Esophagus muscularis mucosa (tissue), 4 donors: Measurements from ENCODE around the gene PAX1. TPM values are rescaled to one million over a fixed set of nuclear protein-coding genes. Genes with fewer than 3 reads are reported as not detected.
A peak's percentile ranks its signal among the peaks of the same experiment; 100 is the strongest.

Experiments
- DNase-seq: peaks from one replicate; pipeline ENCODE4 v3.0.0-alpha.2; 2017; ENCODE audit errors: extremely low spot score
- H3K27ac ChIP-seq, 4 donors: fragments of 200-600 bp; sonication (generic); replicated peaks in 1 of 4; 1 replicate in 3 of 4; 2 replicates in 1 of 4; pipeline ENCODE4 v1.5.1; 2016 to 2019; ENCODE audit warnings: mild to moderate bottlenecking in 1 of 4
- H3K27me3 ChIP-seq, 4 donors: fragments of 200-600 bp; sonication (generic); one replicate each; pipeline versions ENCODE4 v1.5.1 to v1.6.0; 2016 to 2019
- H3K36me3 ChIP-seq, 4 donors: fragments of 200-600 bp; sonication (generic); one replicate each; pipeline ENCODE4 v1.5.1; 2016 to 2019
- H3K4me1 ChIP-seq, 4 donors: fragments of 200-600 bp; sonication (generic); one replicate each; pipeline ENCODE4 v1.5.1; 2016 to 2019
- H3K4me3 ChIP-seq, 4 donors: fragments of 200-600 bp; sonication (generic); 1 replicate in 2 of 4; 2 replicates in 2 of 4; pipeline ENCODE4 v1.5.1; 2016 to 2019; ENCODE audit warnings: mild to moderate bottlenecking in 4 of 4, moderate library complexity in 1 of 4
- H3K9me3 ChIP-seq, 4 donors: fragments of 200-600 bp; sonication (generic); 1 replicate in 3 of 4; 2 replicates in 1 of 4; pipeline ENCODE4 v1.5.1; 2016 to 2019
- EP300 ChIP-seq: sonication (generic); formaldehyde crosslinking; IDR thresholded peaks from one replicate; pipeline ENCODE4 v1.6.1; 2017; ENCODE audit warnings: antibody characterized with exemption
- POLR2A ChIP-seq: fragments of 450-650 bp; IDR thresholded peaks from one replicate; pipeline ENCODE4 v1.6.1; 2017; ENCODE audit warnings: antibody characterized with exemption, moderate library complexity, mild to moderate bottlenecking, low read depth
- POLR2AphosphoS5 ChIP-seq, 2 donors: sonication (generic); formaldehyde crosslinking; IDR thresholded peaks; one replicate each; pipeline ENCODE4 v1.6.1; 2017; ENCODE audit warnings: antibody characterized with exemption in 2 of 2
- WGBS: methylation state at CpG from one replicate; pipeline ENCODE4 v1.1.5; 2018; 5-methylcytosine and 5-hydroxymethylcytosine counted together
- intact Hi-C: fragments of 100-400 bp; cut with DNase I; formaldehyde crosslinking; loops from one replicate; pipeline ENCODE4 v1.15.1; 2023
- total RNA-seq, 4 donors: library from RNA; depleted of rRNA; stranded (reverse); fragments of >200 nt; gene quantifications; one replicate each; pipeline versions ENCODE4 v1.1.0 to v1.2.1, GENCODE V29; 2016
- TF ChIP-seq, protein P1 (sequence below), 3 experiments: fragments of 200-600 bp in 2 of 3; fragments of 450-650 bp in 1 of 3; sonication (generic) in 2 of 3; IDR thresholded peaks; one replicate each; pipeline ENCODE4 v1.5.1; 2017 to 2019; ENCODE audit warnings: antibody characterized with exemption in 3 of 3, mild to moderate bottlenecking in 2 of 3, moderate library complexity in 1 of 3

PAX1 gene
- total RNA-seq, 4 donors from 2014 or later: not detected

- WGBS: 51% methylated on average over 13 of the region's 14 CpGs
- H3K4me1 ChIP-seq: peaks cover 9 to 45% (median 29%) of the 10 kb centered on the region in 4 donors
- no peaks in the 10 kb centered on the region for H3K9me3 ChIP-seq
- TF ChIP-seq, protein P1, sequence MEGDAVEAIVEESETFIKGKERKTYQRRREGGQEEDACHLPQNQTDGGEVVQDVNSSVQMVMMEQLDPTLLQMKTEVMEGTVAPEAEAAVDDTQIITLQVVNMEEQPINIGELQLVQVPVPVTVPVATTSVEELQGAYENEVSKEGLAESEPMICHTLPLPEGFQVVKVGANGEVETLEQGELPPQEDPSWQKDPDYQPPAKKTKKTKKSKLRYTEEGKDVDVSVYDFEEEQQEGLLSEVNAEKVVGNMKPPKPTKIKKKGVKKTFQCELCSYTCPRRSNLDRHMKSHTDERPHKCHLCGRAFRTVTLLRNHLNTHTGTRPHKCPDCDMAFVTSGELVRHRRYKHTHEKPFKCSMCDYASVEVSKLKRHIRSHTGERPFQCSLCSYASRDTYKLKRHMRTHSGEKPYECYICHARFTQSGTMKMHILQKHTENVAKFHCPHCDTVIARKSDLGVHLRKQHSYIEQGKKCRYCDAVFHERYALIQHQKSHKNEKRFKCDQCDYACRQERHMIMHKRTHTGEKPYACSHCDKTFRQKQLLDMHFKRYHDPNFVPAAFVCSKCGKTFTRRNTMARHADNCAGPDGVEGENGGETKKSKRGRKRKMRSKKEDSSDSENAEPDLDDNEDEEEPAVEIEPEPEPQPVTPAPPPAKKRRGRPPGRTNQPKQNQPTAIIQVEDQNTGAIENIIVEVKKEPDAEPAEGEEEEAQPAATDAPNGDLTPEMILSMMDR (IDR thresholded peaks at IDR 0.05): no peak
- TF ChIP-seq POLR2AphosphoS5 (IDR thresholded peaks at IDR 0.05): no peak
- TF ChIP-seq POLR2A: no peak
- TF ChIP-seq EP300: no peak
- intact Hi-C loops: loop anchor here (10.0 kb wide), 1 partner anchor 1613 kb away; no protein-coding TSS in a partner anchor
- H3K27ac ChIP-seq: no peak overlapping the region
- H3K4me3 ChIP-seq: no peak overlapping the region
- H3K27me3 ChIP-seq: peaks cover 0 to 99% (median 38%) of the 10 kb centered on the region in 4 donors
- DNase-seq: no peak
- H3K36me3 ChIP-seq: no peaks in the 10 kb centered on the region
These were observed 3.4 kb upstream of the PAX1 start for GRCh38 chr20:21702016-21702415.

DNA sequence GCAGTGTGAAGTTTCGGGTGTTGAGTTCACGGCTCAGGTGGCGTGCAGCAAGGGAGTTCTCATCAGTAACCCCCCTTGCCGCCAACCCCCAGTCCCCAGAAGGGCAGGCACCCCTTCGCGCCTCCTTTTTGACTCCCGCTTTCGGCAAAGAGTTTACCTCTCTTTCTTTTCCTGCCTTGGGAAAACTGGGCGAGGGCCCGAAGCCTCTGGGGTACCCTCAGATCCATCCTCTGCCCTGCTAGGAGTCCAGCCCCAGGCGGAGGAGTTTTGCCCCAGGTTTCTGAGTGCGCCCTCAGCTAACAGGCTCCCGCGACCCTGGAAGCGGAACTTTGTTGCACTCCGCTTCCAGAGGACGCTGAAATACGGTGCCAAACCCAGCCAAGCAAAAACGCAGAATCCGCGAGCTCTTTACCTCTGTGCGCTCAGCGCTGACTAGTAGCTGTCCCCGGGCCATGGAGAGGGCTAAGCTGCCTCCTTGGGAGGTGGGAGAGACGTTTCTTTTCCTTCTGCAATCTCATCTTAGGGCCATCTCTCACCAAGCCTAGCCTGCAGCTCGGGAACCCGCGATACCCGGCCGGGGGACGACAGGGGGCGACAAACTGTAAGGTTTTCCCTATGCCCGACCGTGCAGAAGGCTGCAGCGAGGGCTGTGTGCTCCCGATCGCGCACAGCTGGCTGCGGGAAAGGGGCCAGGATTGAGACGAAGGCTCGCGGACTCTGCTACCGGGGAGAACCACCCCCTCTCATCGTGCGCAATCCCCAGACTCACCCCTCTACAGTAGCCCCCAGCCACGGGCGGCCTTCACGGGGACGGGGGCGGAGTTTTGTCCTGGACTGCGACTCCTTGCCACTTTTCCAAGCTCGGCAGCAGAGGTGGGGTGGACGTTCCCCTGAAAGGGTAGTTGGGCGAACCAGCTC, 2.7 kb upstream of the PAX1 start:
- Histone ChIP-seq H3K4me3 (peak overlapping the region; percentile 7 to 31 (median 20)), H3K4me1 (peaks cover 9 to 45% (median 29%) of the 10 kb centered on the region in 4 donors), H3K27me3 (peaks cover 0 to 100% (median 42%) of the 10 kb centered on the region in 4 donors), H3K27ac (no peak overlapping the region), H3K36me3 (no peaks in the 10 kb centered on the region), H3K9me3 (no peaks in the 10 kb centered on the region)
- TF ChIP-seq, protein P1 (IDR thresholded peaks at IDR 0.05): peak in 1 of 3 experiments; percentile 25
- no peak for TF ChIP-seq POLR2AphosphoS5 (IDR thresholded peaks at IDR 0.05)
- 6% methylated on average over 13 of the region's 54 CpGs for whole genome bisulfite sequencing
- intact Hi-C loops: loop anchor here (10.0 kb wide), 1 partner anchor 1612 kb away; no protein-coding TSS in a partner anchor
- DNase-seq: no peak

GRCh38 chr20:21703717-21704407, 1.6 kb upstream of the PAX1 start:
- no peak for DNase-seq
- intact Hi-C loops: loop anchor here (10.0 kb wide), 1 partner anchor 1611 kb away; no protein-coding TSS in a partner anchor
- no peaks in the 10 kb centered on the region for H3K9me3 ChIP-seq
- H3K4me1 ChIP-seq: peaks cover 9 to 45% (median 31%) of the 10 kb centered on the region in 4 donors
- TF ChIP-seq POLR2A (no peak), EP300 (no peak), POLR2AphosphoS5 (IDR thresholded peaks at IDR 0.05) (no peak)
- TF ChIP-seq, protein P1 (IDR thresholded peaks at IDR 0.05): no peak
- 5% methylated on average over 10 of the region's 22 CpGs for WGBS
- peaks cover 0 to 100% (median 49%) of the 10 kb centered on the region in 4 donors for H3K27me3 ChIP-seq
- H3K4me3 ChIP-seq: no peak overlapping the region
- H3K36me3 ChIP-seq: no peaks in the 10 kb centered on the region
- H3K27ac ChIP-seq: no peak overlapping the region

- H3K36me3 ChIP-seq: no peaks in the 10 kb centered on the region
- no peak overlapping the region for H3K4me3 ChIP-seq
- no peak for DNase-seq
- intact Hi-C loops: loop anchor here (10.0 kb wide), 1 partner anchor 1610 kb away; no protein-coding TSS in a partner anchor
- TF ChIP-seq POLR2AphosphoS5 (IDR thresholded peaks at IDR 0.05) (no peak), POLR2A (no peak), EP300 (no peak)
- TF ChIP-seq, protein P1 (IDR thresholded peaks at IDR 0.05): no peak
- 4% methylated on average over 21 of the region's 31 CpGs for WGBS
- no peaks in the 10 kb centered on the region for H3K9me3 ChIP-seq
- peaks cover 9 to 45% (median 34%) of the 10 kb centered on the region in 4 donors for H3K4me1 ChIP-seq
- peaks cover 0 to 100% (median 51%) of the 10 kb centered on the region in 4 donors for H3K27me3 ChIP-seq
- no peak overlapping the region for H3K27ac ChIP-seq
These were observed 767 bp upstream of the PAX1 start for GRCh38 chr20:21704408-21705385.
